Measurements from ENCODE around the gene SLC16A9.
"Not testable (repeated sequence)": the region's sequence is repeated elsewhere in the genome, so short reads cannot be mapped to it uniquely, and the experiment has no call there.

- not testable (repeated sequence) for TF ChIP-seq POLR2A (IDR thresholded peaks at IDR 0.05; ENCODE audit: low read depth, low read length); GATA2 (IDR thresholded peaks at IDR 0.05; ENCODE audit: insufficient read depth, insufficient read length, low read depth, low read length); CTCF (IDR thresholded peaks at IDR 0.05; ENCODE audit: extremely low read depth in 1 of 2, insufficient read depth in 1 of 2, low read depth in 1 of 2, low read length in 2 of 2); POLR2AphosphoS5 (IDR thresholded peaks at IDR 0.05; ENCODE audit: insufficient read depth, low read depth, low read length); EZH2 (IDR thresholded peaks at IDR 0.05; ENCODE audit: borderline replicate concordance, low read depth, low read length, severe bottlenecking); MAX (IDR thresholded peaks at IDR 0.05; ENCODE audit: insufficient read depth, insufficient read length); MYC (IDR thresholded peaks at IDR 0.05; ENCODE audit: low read depth, low read length); FOS (IDR thresholded peaks at IDR 0.05; ENCODE audit: borderline replicate concordance, insufficient read depth, low read length)
Observed at GRCh38 chr10:59663213-59663612, 46.4 kb downstream of the SLC16A9 start.

Measured in endothelial cell of umbilical vein (primary cell).